ENCODE data around the gene ZSWIM6.

Gene ZSWIM6

GRCh38 chr5:61307611-61308010 is 24.4 kb upstream of the ZSWIM6 start:
- no peak for DNase-seq

DNA sequence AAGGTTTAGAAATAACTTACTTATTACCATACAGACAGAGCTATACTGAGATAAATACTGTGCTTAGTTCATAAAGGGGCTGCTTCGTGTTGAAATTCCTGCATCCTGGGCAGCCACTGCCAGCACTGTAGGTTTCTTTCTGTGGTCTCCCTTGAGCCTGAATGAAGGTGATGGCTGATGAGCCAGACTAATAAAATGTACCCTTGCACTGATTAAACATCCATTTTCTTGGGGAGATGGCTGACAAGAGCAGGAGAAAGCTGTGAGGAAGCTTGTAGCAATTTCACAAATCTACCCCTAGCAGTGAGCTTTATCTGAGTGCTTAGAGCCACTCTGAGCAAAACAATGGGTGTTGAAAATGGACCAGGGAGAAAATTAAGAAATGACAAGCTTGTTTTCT is 23.3 kb upstream of the ZSWIM6 start:
- DNase-seq = no peak

- DNase-seq = no peak
Observed at GRCh38 chr5:61309115-61309514, 22.9 kb upstream of the ZSWIM6 start.

DNA sequence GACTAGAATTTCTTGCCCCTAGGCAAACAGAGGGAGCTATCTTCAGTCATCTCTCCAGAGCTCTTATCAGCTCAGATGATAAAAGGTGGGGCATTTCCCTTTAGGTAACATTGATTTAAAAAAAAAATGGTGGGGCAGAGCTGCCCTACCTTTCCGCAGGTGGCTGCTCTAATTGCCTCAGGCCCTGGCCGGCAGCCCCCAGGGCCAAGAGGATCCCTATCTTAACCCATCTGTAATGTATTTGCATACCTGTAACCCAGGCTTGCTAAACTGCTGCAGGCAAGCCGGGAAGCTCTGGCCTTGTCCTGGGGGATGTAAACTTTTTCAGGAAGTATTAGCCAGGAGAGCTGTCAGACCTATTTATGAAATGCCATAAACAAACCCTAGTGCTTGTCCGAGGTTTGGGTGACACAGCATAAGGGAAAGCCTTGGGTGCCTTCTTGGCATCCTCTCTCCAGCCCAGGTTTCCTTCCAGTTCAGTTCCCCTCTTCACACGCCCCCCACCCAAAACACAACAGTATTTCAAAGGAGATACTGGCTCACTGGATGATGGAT is 20.9 kb upstream of the ZSWIM6 start:
- no peak for DNase-seq

DNA sequence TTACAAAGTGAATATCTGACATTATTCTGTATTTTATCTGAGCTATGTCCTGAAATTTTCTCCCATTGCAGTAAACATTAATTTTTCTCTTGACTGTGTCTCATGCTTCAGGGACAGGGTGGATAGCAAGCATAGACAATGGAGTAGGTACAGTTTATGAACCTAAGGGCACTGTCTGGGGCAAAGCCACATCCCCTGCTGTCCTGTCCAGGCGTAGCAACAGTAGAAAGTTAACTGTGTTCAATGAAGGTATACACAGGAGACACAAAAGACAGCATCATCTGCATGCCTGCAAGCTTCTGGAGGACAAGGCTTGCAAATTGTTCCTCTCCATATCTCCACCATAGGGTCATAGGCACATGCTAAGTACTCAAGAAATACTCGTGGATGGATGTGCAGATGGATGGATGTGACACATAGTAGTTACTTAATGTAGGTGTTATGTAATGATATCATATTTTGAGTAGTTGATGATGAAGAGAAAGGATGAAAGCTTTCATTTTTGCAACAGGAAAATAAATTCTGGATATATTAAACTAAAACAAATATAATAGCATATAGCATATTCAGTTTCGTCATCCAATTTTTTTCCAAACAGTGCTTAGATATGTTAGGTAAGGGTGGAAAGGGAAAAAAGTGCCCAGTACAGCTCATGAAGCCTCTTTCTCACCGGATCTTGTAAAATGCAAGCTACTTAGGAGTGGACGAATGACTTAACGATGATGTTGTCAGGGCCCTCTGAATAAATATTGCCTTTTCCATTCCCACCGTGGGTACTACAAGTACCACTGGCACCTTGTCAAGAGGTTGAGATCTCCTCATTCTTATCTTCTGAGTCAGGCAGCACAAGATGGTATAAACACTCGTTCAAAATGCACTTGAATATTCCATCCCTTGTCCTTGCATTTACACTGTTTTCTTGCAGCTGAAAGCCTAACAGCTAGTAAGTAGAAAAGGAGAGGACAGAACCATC is 19.9 kb upstream of the ZSWIM6 start:
- DNase-seq = no peak

DNA sequence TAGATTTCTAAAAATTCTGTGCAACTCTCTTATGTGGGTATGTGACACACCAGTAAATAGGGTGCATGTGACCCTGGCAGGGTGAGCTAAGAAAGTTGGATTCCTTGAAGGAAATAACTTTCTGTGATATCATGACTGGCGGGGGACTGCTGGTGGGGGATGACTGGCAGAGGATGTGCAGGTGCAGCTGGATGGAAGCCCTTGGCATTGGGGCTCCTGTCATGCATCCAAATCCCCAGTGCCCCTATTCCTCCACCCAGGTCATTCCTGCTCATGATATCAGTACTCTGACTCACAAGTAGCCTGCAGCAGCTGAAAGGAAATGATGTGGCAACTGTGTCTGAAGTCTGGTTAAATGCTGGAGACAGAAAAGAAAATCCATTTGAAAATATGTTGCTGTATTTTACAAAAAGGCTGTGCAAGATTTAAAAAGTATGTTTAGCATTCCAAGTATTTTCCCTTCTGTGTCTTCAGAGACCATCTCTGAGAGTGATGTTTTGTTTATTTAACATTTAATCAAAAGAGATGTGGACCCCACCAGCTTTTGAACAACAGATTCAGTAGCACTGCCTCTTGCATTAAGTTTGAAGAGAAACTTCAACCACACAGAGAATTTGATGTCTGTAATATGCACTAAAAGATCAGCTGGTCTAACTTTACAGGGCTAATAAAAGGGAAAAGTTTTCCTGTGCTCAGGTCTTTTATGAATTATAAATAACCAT is 17.9 kb upstream of the ZSWIM6 start:
- peak; percentile 16 for DNase-seq

DNA sequence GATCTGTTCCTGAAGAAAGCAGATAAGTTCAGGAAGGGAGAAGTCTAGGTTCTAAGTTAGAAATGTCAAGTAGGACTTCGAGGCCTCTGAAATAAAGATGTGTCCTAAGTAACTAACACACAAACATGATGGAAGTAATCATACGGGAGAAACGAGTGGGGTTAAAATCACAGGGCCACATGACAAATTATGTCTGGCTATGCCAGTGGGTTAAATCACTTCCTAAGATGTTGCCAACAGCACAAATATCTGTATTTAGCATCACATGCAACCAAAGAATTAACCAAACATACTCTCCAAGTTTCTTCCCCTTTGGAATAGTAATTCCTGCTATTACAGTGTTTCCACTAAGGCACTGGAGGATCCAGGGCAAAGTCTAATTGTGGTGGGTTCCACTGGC is 13.7 kb upstream of the ZSWIM6 start:
- DNase-seq = no peak

GRCh38 chr5:61319388-61320146 is 12.5 kb upstream of the ZSWIM6 start:
- DNase-seq = no peak

DNA sequence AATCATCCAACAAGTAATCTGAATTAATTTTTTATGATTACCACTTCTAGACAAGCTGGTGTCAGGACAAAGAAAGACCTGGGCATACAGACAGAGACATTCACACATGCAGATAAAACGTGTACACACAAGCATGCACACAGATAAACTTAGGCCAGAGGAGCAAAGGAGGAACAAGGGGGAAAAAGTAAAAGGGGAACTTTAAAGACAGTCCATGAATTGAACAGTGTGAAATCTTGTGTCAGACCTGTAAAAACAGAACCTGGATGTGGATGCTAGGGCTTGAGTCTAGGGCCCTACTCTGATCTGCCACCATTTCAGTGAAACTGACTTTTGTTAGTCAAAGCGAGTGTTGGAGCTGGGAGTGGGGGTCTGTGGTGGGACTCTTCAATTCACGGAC is 11.2 kb upstream of the ZSWIM6 start:
- no peak for DNase-seq

DNA sequence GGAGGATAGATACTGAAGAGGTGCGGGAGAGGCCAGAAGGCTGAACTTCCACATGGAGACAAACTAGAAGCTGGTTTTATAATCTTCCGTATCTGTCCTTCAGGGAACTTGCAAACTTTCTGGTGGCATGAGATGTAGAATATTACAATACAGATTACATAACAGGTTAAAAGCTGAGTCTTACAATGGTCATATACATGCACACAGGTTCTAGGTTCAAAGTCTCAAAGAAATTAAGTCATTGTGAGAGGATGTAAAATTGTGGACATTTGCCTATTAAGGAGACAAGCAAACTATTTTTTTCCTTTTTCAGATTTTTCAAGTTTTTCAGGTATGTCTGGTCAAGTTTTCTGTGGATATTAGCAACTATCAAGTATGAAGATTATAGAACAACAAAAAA is 10.4 kb upstream of the ZSWIM6 start:
- no peak for DNase-seq

- DNase-seq = no peak
Observed at GRCh38 chr5:61322738-61323725, 9.0 kb upstream of the ZSWIM6 start.

DNA sequence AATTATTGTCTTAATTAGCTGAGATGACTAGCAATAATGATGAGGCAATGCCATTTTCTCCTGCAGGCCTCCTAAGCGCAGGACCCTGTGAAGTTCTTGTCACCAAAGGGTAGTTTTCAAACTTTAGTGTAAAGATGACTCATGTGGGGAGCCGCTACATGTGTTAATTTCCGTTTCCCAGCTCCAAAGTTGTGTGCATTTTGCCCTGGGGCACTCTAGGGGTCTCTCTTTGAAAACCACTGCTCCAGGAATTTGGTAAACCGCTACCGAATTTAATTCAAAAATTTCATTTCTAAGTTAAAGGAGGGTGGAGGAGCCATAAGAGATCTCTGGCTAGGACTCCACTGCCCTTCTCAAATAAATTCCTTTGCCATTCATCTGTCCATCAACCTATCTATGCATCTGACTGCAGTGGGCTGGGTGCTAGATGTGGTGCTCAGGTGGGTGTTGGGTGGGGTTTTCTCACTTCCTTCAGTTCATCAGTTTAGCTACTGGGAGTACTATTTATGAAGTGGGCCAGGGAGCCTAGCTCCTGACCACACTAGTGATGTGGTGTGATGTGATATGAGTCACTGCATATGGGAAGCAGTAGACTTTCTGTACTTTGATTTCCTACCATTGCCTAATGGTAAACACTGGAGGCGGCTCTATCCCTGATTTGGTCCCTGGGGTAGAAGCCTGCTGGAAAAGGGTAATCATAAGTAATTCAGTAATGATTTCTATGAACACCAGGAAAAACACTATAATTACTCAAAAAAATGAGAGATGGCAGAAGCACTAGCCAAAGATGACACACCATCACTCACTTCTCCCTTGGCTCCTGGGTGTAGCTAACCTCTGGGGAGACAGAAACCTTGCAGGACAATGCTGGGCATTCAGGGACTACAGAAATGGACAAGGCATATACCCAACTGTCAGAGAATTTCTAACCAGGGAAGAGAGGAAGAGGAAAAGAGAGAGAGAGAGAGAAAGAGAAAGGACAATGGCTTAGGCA is 4.0 kb upstream of the ZSWIM6 start:
- DNase-seq = peak; percentile 68

GRCh38 chr5:61328791-61329549 is 3.1 kb upstream of the ZSWIM6 start:
- no peak for DNase-seq

DNA sequence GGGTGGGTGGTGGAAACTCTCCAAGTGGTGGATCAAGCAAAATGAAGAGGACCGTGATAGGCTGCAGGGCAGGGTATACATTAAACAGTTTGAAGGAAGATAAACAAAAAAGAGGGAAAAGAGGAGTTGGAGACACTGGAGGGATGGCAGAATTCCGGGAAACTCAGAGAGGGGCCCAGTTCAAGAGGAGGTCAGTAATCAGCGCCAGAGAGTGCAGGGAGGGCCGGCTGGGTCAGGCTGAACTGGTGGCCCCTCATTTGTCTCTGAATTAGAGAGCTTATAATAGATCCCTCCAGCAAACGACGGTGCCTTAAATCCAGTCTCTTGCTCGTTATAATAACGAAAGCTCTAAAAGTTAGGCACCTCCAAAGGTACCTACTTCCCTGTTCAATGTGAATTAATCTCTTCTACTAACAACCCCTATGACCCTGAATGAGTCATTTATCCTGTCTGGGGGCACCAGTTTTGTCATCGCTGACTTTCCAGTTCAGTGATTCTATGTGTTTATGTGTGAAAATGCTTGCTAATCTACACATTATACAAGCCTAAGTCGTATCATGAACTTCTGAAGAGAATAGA is 2.4 kb upstream of the ZSWIM6 start:
- no peak for DNase-seq

DNA sequence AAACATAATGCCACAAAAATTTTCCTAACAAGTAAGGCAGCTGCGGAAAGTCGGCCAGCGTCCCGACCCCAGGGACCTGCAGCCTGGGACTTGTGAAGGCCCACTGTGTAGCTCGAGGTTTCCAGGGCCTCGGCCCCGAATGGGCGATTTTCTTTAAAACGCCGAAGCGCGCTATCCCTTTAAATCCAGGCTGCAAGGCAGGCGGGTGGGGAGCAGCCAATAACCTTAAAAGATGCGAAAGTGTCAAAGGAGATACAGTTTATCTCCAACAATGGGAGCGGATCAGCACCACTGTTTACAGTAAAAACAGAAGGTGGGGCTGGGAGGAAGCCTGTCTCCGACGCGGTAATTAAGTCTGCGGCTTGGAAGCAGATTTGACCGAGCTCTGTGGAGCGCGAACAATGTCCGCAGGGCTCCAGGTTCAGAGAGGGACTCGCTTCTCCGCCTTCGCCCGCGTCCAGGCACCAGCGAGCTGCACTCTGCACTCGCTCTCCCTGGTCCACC is 1.7 kb upstream of the ZSWIM6 start:
- peak; percentile 53 for DNase-seq

DNA sequence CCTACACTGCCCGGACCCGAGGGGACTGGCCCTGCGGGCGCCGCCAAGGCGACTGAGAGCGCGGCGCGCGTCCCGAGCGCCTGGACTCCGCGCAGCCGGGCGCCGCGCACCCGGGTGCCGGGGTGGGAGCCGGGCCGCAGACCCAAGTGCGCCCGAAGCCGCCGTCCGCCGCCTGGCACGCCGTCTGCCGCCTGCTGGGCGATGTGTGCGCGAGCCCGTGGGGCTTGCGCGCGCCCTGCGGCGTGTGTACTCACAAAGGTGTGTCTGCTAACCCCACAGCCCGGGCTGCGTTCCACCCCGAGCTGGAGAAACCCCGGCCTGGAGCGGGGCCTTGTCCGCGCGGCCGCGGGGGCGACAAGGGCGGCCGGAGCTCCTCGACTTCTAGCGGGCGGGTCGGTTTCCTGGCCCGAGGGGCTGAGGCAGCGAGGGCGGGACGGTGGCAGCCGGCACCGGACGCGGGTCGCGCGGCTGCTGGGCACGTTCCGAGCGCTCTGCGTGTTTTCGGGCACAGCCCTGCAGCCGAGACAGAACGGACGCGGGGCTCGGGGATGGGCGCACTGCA is 1.1 kb upstream of the ZSWIM6 start:
- peak; percentile 69 for DNase-seq

- DNase-seq = peak; percentile 49
Observed at GRCh38 chr5:61332358-61332749, 296 bp downstream of the ZSWIM6 start.

- DNase-seq = peak; percentile 52
Observed at GRCh38 chr5:61332851-61333320, 828 bp downstream of the ZSWIM6 start.
